ENCODE data around the gene GRIN2C.
"Not testable (repeated sequence)": the region's sequence is repeated elsewhere in the genome, so short reads cannot be mapped to it uniquely, and the experiment has no call there.

GRIN2C gene

GRCh38 chr17:74859459-74860228 lies at the start of gene GRIN2C:
Gene GRIN2C (minus strand): TSS chr17:74859885. CDS start chr17:74855092, 4,793 bp downstream.
- Histone ChIP-seq H3K4me2 (peak within 1 kb of the TSS; percentile 81), H4K20me1 (peaks cover 58% of the 10 kb centered on the region), H3K9ac (no peak within 1 kb of the TSS), H3K4me1 (peaks cover 43% of the 10 kb centered on the region), H3K36me3 (no peaks in the 10 kb centered on the region), H3K27me3 (peaks cover 76% of the 10 kb centered on the region), H3K4me3 (peak within 1 kb of the TSS; percentile 55), H3K9me3 (no peaks in the 10 kb centered on the region), H3K27ac (no peak within 1 kb of the TSS)
- TF ChIP-seq Cebpa-rat (IDR thresholded peaks at IDR 0.05): no peak

GRCh38 chr17:74909097-74909496 lies 49.4 kb upstream of the GRIN2C start:
- not testable (repeated sequence) for H3K9ac ChIP-seq, H3K4me3 ChIP-seq, H3K4me2 ChIP-seq, H3K36me3 ChIP-seq, H3K27me3 ChIP-seq, H3K27ac ChIP-seq, H4K20me1 ChIP-seq, H3K9me3 ChIP-seq, H3K4me1 ChIP-seq

- H3K27ac ChIP-seq: no peak overlapping the region
- TF ChIP-seq Cebpa-rat (IDR thresholded peaks at IDR 0.05): no peak
- H3K4me1 ChIP-seq: peaks cover 8% of the 10 kb centered on the region
- H4K20me1 ChIP-seq: no peaks in the 10 kb centered on the region
- H3K9ac ChIP-seq: no peak overlapping the region
- H3K4me2 ChIP-seq: no peak overlapping the region
- H3K4me3 ChIP-seq: no peak overlapping the region
- no peaks in the 10 kb centered on the region for H3K36me3 ChIP-seq
- H3K9me3 ChIP-seq: peaks cover 5% of the 10 kb centered on the region; the same call in 1 of the 2 replicates
- no peaks in the 10 kb centered on the region for H3K27me3 ChIP-seq
Measured at GRCh38 chr17:74907012-74907411, 47.3 kb upstream of the GRIN2C start.

- H3K4me2 ChIP-seq, H3K27ac ChIP-seq, H4K20me1 ChIP-seq, H3K9ac ChIP-seq, H3K27me3 ChIP-seq, H3K36me3 ChIP-seq, H3K4me3 ChIP-seq, H3K9me3 ChIP-seq: not testable (repeated sequence)
- H3K4me1 ChIP-seq: peaks cover 15% of the 10 kb centered on the region
Measured at GRCh38 chr17:74906214-74906793, 46.6 kb upstream of the GRIN2C start.

- no peak overlapping the region for H3K4me2 ChIP-seq
- TF ChIP-seq Cebpa-rat (IDR thresholded peaks at IDR 0.05): no peak
- no peak overlapping the region for H3K27ac ChIP-seq
- H3K36me3 ChIP-seq: no peaks in the 10 kb centered on the region
- H3K4me1 ChIP-seq: peaks cover 19% of the 10 kb centered on the region
- H4K20me1 ChIP-seq: no peaks in the 10 kb centered on the region
- H3K9ac ChIP-seq: no peak overlapping the region
- H3K27me3 ChIP-seq: no peaks in the 10 kb centered on the region
- H3K4me3 ChIP-seq: no peak overlapping the region
- peaks cover 5% of the 10 kb centered on the region; the same call in 1 of the 2 replicates for H3K9me3 ChIP-seq
Measured at GRCh38 chr17:74904687-74905409, 45.2 kb upstream of the GRIN2C start.

- Histone ChIP-seq H3K36me3 (no peaks in the 10 kb centered on the region), H3K4me2 (no peak overlapping the region), H3K9me3 (peaks cover 5% of the 10 kb centered on the region; the same call in 1 of the 2 replicates), H3K4me1 (peaks cover 19% of the 10 kb centered on the region), H4K20me1 (no peaks in the 10 kb centered on the region), H3K27ac (no peak overlapping the region), H3K9ac (no peak overlapping the region), H3K4me3 (no peak overlapping the region), H3K27me3 (no peaks in the 10 kb centered on the region)
- TF ChIP-seq Cebpa-rat (IDR thresholded peaks at IDR 0.05): no peak
Measured at GRCh38 chr17:74903671-74904070, 44.0 kb upstream of the GRIN2C start.

- Histone ChIP-seq H3K4me2 (no peak overlapping the region), H3K36me3 (no peaks in the 10 kb centered on the region), H3K4me3 (no peak overlapping the region), H3K9me3 (peaks cover 5% of the 10 kb centered on the region; the same call in 1 of the 2 replicates), H3K27me3 (no peaks in the 10 kb centered on the region), H3K4me1 (peaks cover 19% of the 10 kb centered on the region), H3K27ac (no peak overlapping the region), H3K9ac (no peak overlapping the region), H4K20me1 (no peaks in the 10 kb centered on the region)
- TF ChIP-seq Cebpa-rat (IDR thresholded peaks at IDR 0.05): no peak
Measured at GRCh38 chr17:74903034-74903433, 43.3 kb upstream of the GRIN2C start.

- TF ChIP-seq Cebpa-rat (IDR thresholded peaks at IDR 0.05): no peak
- Histone ChIP-seq H3K36me3 (no peaks in the 10 kb centered on the region), H3K9ac (no peak overlapping the region), H3K4me1 (peaks cover 19% of the 10 kb centered on the region), H3K4me3 (no peak overlapping the region), H3K4me2 (peak overlapping the region; percentile 55), H3K27ac (no peak overlapping the region), H4K20me1 (no peaks in the 10 kb centered on the region), H3K27me3 (no peaks in the 10 kb centered on the region), H3K9me3 (no peaks in the 10 kb centered on the region)
Measured at GRCh38 chr17:74901353-74902135, 41.9 kb upstream of the GRIN2C start.

- Histone ChIP-seq H3K36me3 (no peaks in the 10 kb centered on the region), H3K9ac (no peak overlapping the region), H3K27me3 (no peaks in the 10 kb centered on the region), H4K20me1 (no peaks in the 10 kb centered on the region), H3K27ac (no peak overlapping the region), H3K4me2 (no peak overlapping the region), H3K4me1 (peaks cover 19% of the 10 kb centered on the region), H3K4me3 (no peak overlapping the region), H3K9me3 (no peaks in the 10 kb centered on the region)
- TF ChIP-seq Cebpa-rat (IDR thresholded peaks at IDR 0.05): no peak
Measured at GRCh38 chr17:74900208-74900607, 40.5 kb upstream of the GRIN2C start.
